HPDE6-E6E7 (cell line): ENCODE data around the gene SETMAR.
"Not testable (repeated sequence)": the region's sequence is repeated elsewhere in the genome, so short reads cannot be mapped to it uniquely, and the experiment has no call there.

ENCODE experiments used
- DNase-seq: peaks from one replicate; pipeline ENCODE4 v3.0.0; 2011; ENCODE audit warnings: missing footprints; ENCODE audit errors: extremely low spot score

SETMAR gene

DNA sequence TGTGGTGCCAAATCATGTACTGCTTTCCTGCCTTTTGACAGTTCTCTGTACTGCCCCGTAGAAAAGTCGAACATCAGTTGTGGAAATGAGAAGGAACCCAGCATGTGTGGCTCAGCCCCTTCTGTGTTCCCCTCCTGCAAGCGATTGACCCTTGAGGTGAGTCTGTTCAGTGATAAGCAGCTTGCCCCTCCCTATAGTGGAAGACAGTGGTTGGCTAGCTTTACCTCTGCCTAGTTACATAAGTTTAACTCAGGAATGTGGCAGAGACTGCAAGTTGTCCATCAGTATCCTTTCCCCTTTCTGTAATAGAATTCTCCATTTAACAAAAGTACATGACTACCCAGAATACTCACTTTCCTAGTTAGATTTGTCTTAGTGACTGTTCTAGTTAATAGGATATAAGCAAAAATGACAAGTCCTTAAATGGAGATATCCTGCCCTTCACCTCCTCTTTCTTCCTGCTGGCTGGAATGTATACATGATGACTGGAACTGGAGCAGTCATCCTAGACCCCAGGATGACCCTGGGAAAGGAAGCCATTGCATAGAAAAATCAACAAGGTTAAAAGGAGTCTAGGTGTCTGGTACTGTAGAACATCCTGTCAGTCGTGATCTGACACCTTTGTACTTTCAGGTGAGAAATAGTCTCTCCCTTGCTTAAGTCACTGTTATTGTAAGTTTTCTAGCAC is 10.6 kb downstream of the SETMAR start:
- no peak for DNase-seq

DNA sequence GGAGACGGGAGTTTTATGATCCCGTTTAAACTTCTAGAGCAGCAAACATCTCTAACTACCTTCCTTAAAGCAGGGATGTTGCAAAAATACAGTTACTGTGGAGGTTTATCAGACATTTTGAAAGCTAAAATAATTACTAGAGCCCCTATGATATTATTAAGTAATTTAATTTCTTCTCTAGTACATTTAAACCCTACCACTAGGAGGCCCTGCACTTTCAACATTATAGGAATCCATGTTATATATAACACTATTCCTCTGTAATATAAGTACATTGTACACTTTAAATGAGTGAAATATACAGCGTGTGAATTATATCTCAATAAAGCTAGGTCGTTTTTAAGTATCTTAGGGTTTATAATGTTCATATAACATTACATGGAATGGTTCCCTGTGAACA is 11.5 kb downstream of the SETMAR start:
- no peak for DNase-seq

GRCh38 chr3:4320096-4320911 is 17.1 kb downstream of the SETMAR start:
- DNase-seq, result no peak

GRCh38 chr3:4321732-4322131 is 18.6 kb downstream of the SETMAR start:
- DNase-seq, result no peak

GRCh38 chr3:4322635-4323034 is 19.5 kb downstream of the SETMAR start:
- no peak for DNase-seq

DNA sequence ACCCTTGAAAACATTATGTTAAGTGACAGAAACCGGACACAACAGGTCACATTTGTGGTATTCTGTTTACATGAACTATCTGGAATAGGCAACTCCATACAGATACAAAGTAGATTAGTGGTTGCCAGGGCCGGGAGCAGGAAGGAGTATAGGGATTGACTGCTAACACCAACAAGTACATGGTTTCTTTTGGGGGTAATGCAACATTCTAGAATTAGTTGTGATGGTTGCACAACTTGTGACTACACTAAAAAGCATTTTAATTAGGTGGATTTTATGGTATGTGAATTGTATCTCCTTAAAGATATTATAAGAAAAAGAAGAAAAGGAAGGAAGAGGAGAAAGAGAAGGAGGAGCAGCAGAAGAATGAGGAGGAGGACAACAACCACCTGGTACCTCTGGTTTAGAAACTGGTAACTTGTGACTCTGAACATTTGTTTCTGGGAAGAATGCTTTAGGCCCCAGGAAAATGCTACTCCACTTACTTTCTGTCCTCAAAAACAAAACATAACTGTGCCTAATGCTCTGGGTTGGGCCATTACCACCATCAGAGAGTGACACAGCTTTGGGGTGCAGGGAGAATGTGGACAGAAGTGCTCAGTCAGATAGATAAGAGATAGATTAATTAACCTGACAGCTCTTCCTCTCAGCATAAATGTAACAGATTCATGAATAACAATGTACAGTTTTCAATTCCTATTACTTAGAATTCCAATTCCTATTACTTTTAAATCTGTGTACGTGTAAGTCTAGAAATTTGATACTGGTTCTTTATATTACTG is 20.3 kb downstream of the SETMAR start:
- DNase-seq, result no peak

DNA sequence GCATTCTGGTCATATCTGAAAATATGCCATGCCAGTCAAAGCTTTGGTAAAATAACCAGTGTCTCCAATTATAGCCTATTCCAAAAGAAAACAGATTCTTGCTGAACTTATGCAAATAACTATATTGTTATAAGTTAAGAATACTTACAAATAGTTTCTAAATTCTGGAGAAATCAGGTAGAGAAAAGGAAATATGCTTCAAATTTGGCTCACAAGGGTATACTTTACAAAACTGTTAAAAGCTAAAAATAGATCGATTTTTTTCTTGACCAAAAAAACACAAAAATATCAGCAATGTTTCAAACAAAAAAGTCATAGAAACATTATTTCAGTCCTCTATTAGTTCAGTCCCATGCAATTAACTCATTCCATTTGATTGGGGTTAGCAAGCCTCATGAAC is 23.7 kb downstream of the SETMAR start:
- no peak for DNase-seq

DNA sequence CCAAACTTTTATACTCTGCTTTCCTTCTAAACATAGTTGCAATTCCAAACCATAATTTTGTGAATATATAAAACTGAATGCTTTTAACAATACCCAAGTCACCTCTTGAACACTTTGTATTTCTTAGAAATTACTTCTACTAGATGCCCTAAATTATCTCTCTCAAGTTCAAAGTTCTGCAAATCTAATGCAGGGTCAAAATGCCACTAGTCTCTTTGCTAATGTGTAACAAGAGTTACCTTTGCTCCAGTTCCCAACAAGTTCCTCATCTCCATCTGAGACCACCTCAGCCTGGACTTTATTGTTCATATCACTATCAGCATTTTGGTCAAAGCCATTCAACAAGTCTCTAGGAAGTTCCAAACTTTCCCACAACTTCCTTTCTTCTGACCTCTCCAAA is 26.6 kb downstream of the SETMAR start:
- not testable (repeated sequence) for DNase-seq

GRCh38 chr3:4332111-4332510 is 28.9 kb downstream of the SETMAR start:
- DNase-seq, result no peak

GRCh38 chr3:4332574-4332973 is 29.4 kb downstream of the SETMAR start:
- DNase-seq, result no peak

GRCh38 chr3:4332991-4333390 is 29.8 kb downstream of the SETMAR start:
- no peak for DNase-seq

DNA sequence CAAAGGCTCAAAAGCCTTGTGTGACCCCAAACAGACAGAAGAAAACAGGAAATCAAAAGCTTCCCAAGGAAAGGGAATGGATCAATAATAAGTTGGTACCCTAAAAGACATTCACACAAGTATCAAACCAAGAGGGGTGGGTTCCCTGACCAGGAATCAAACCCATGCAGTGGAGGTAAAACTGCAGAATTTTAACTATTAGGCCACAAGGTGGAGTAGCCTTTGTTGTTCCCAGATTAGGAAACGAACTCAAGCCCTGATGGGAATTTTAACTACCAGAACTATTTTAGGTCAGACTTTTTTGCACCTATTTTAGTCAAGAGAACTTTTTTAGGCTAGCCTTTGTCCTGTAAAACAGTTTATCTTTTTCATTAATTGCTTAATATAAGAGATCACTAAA is 31.4 kb downstream of the SETMAR start:
- DNase-seq, result no peak

GRCh38 chr3:4335840-4336562 is 32.8 kb downstream of the SETMAR start:
- DNase-seq, result no peak

- no peak for DNase-seq
These were observed 33.8 kb downstream of the SETMAR start for GRCh38 chr3:4336850-4337546.

GRCh38 chr3:4338751-4339150 is 35.6 kb downstream of the SETMAR start:
- DNase-seq, result no peak

- no peak for DNase-seq
These were observed 36.9 kb downstream of the SETMAR start for GRCh38 chr3:4340077-4340410.

- DNase-seq, result no peak
These were observed 37.5 kb downstream of the SETMAR start for GRCh38 chr3:4340411-4341335.

DNA sequence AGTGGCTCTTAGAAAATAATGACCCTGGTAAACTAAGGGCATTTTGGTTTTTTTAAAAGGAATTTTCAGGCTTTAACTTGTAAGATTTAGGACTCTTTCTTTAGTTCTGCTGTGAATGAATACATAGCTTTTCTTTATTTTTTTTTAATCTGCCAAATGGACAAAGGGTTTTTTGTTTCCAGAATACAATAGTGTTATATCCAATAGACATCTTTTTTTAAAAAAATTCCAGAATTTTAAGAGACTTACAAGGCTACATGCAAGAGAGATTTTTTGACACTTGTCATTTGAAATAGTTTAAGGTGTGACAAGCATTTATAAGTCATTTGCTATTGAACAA is 38.1 kb downstream of the SETMAR start:
- no peak for DNase-seq

- no peak for DNase-seq
These were observed 40.1 kb downstream of the SETMAR start for GRCh38 chr3:4343258-4343657.

- peak; percentile 2 for DNase-seq
These were observed 47.6 kb downstream of the SETMAR start for GRCh38 chr3:4350789-4351163.
